HG03521 (cell line): Measurements from ENCODE around the gene AP3D1.
"Not testable (repeated sequence)": the region's sequence is repeated elsewhere in the genome, so short reads cannot be mapped to it uniquely, and the experiment has no call there.

Source experiments
- ATAC-seq: cut with Tn5 transposase; IDR thresholded peaks from one replicate; pipeline ENCODE4 v1.9.1; 2021; ENCODE audit warnings: mild to moderate bottlenecking, moderate library complexity; ENCODE audit not compliant: unreplicated experiment

The AP3D1 gene

GRCh38 chr19:2157452-2157851 lies 6.1 kb upstream of the AP3D1 start:
- ATAC-seq: no peak

- no peak for ATAC-seq
Observed at GRCh38 chr19:2154587-2155075, 3.3 kb upstream of the AP3D1 start.

GRCh38 chr19:2150794-2151338 lies 500 bp downstream of the AP3D1 start:
- ATAC-seq: peak; percentile 13

GRCh38 chr19:2149980-2150793 lies 1.2 kb downstream of the AP3D1 start:
- ATAC-seq: no peak

- ATAC-seq: no peak
Observed at GRCh38 chr19:2148482-2149135, 2.8 kb downstream of the AP3D1 start.

- ATAC-seq: no peak
Observed at GRCh38 chr19:2145831-2146241, 5.5 kb downstream of the AP3D1 start.

- ATAC-seq: no peak
Observed at GRCh38 chr19:2144190-2144589, 7.2 kb downstream of the AP3D1 start.

- no peak for ATAC-seq
Observed at GRCh38 chr19:2142173-2142829, 9.1 kb downstream of the AP3D1 start.

GRCh38 chr19:2140138-2140569 lies 11.2 kb downstream of the AP3D1 start:
- ATAC-seq: no peak

GRCh38 chr19:2139385-2140137 lies 11.8 kb downstream of the AP3D1 start:
- ATAC-seq: no peak

- ATAC-seq: no peak
Observed at GRCh38 chr19:2138061-2138728, 13.2 kb downstream of the AP3D1 start.

- ATAC-seq: no peak
Observed at GRCh38 chr19:2136796-2137195, 14.6 kb downstream of the AP3D1 start.

GRCh38 chr19:2135474-2136402 lies 15.6 kb downstream of the AP3D1 start:
- ATAC-seq: no peak

GRCh38 chr19:2132731-2133490 lies 18.5 kb downstream of the AP3D1 start:
- ATAC-seq: no peak

- ATAC-seq: no peak
Observed at GRCh38 chr19:2132191-2132590, 19.2 kb downstream of the AP3D1 start.

GRCh38 chr19:2131012-2131975 lies 20.1 kb downstream of the AP3D1 start:
- not testable (repeated sequence) for ATAC-seq
